Kidney (tissue), 14 donors: ENCODE results near the gene FRZB. TPM values are rescaled to one million over a fixed set of nuclear protein-coding genes. Genes with fewer than 3 reads are reported as not detected.
A peak's percentile ranks its signal among the peaks of the same experiment; 100 is the strongest.

Experiments used
- DNase-seq, 5 donors: peaks; one replicate each; pipeline ENCODE4 v3.0.0-alpha.2; 2013 to 2020
- FAIRE-seq: peaks from 2 replicates; lab custom pipeline; 2012; peaks lifted over from hg19 to GRCh38; lab: Jason Lieb, UNC
- H3K27ac ChIP-seq, 2 donors: one replicate each; pipeline ENCODE4 v1.7.0; 2013; ENCODE audit warnings: low read depth in 2 of 2, low read length in 2 of 2, inconsistent platforms in 1 of 2
- H3K27me3 ChIP-seq: one replicate; pipeline ENCODE4 v1.7.1; 2013; ENCODE audit warnings: low read length, inconsistent platforms; ENCODE audit not compliant: control insufficient read depth, insufficient read depth
- H3K36me3 ChIP-seq, 3 donors: one replicate each; pipeline versions ENCODE4 v1.7.0 to v1.7.1; 2013; ENCODE audit warnings: low read length in 3 of 3, control low read depth in 1 of 3, inconsistent platforms in 1 of 3; ENCODE audit not compliant: insufficient read depth in 3 of 3, control insufficient read depth in 2 of 3
- H3K4me1 ChIP-seq, 3 donors: one replicate each; pipeline versions ENCODE4 v1.7.0 to v1.7.1; 2013; ENCODE audit warnings: low read length in 3 of 3, inconsistent platforms in 1 of 3, low read depth in 1 of 3; ENCODE audit not compliant: control insufficient read depth in 2 of 3, insufficient read depth in 2 of 3
- H3K4me3 ChIP-seq, 3 donors: one replicate each; pipeline versions ENCODE4 v1.7.0 to v1.8.1; 2013; ENCODE audit warnings: low read length in 3 of 3, control low read depth in 1 of 3, inconsistent platforms in 1 of 3
- H3K9ac ChIP-seq, 3 donors: one replicate each; pipeline versions ENCODE4 v1.7.0 to v1.7.1; 2013; ENCODE audit warnings: low read length in 3 of 3, control low read depth in 1 of 3, inconsistent platforms in 1 of 3
- H3K9me3 ChIP-seq, 3 donors: one replicate each; pipeline versions ENCODE4 v1.7.0 to v1.7.1; 2013; ENCODE audit warnings: low read length in 3 of 3, control low read depth in 1 of 3, inconsistent platforms in 1 of 3; ENCODE audit not compliant: control insufficient read depth in 2 of 3, insufficient read depth in 1 of 3
- CTCF ChIP-seq: IDR thresholded peaks from 3 replicates; pipeline ENCODE4 v1.5.1; 2012; ENCODE audit warnings: mild to moderate bottlenecking, moderate library complexity, borderline replicate concordance; ENCODE audit not compliant: insufficient read depth; ENCODE audit errors: extremely low read depth
- intact Hi-C: fragments of 100-400 bp; cut with DNase I; formaldehyde crosslinking; loops from one replicate; pipeline ENCODE4 v1.11.1; 2022
- polyA plus RNA-seq: library from polyadenylated mRNA; stranded (reverse); fragments of 350-450 nt; fragmentation: Illumina TruSeq; extraction: RNeasy Lipid Tissue Mini Kit (QIAGEN cat#74804); gene quantifications from one replicate; pipeline ENCODE4 v1.2.3, GENCODE V29; 2014; ENCODE audit warnings: low read depth, low replicate concordance; ENCODE audit not compliant: insufficient read depth
- total RNA-seq: library from RNA; stranded (reverse); fragmentation: NEBNext Ultra II Directional; extraction: Animal tissue kit (Norgen Biotek cat#: 25700); gene quantifications from one replicate; pipeline ENCODE4 v1.2.1, GENCODE V29; 2021
- donor health status: control.
- donor health status: control.
- donor health status: control.
- donor health status: control.
- donor health status: control.
- donor health status: DM: yes; HTN: yes; CAD: no.
- donor health status: Normal renal cell carcinoma (clear cell type).

FRZB gene
- total and polyA plus RNA-seq, 2 donors from 2014 or later, result 12.9 to 21.3 TPM

DNA sequence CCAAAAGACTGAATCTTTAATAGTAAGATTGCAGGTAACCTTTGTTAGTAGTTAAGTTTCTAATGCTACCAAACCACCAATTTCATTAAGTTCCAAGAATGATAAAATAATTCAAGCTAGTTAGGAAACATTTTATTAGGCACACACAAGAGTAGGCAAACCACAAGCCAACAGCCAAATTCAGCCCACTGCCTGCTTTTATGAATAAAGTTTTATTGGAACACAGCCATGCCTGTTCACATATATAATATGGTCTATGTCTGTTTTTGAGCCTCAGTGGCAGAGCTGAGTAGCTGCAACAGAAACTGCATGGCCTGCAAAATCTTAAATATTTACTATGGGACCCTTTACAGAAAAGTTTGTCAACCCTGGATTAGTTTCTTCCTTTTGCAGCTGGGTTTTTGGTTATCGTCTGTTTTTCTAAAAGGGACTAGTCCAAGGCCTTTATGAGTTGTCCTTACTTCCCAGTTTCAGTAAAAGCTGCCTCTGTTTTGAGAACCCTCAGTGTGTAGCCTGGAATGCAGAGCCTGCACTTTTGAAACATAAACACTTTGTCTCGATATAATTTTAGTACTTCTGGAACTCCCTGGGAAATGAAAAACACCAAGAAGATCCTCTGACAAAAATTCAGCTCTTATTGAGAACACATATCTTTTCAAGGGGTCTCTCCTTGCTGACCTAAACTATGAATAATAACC, 39.1 kb downstream of the FRZB start:
- Histone ChIP-seq H3K4me1 (no peaks in the 10 kb centered on the region), H3K4me3 (no peak overlapping the region), H3K27me3 (no peaks in the 10 kb centered on the region), H3K36me3 (no peaks in the 10 kb centered on the region), H3K9me3 (no peaks in the 10 kb centered on the region), H3K27ac (no peak overlapping the region), H3K9ac (no peak overlapping the region)
- intact Hi-C loops, result no loop called here
- TF ChIP-seq CTCF, result no peak
- FAIRE-seq (no peak), DNase-seq (no peak)

- Histone ChIP-seq H3K4me3 (no peak overlapping the region), H3K4me1 (no peaks in the 10 kb centered on the region), H3K36me3 (no peaks in the 10 kb centered on the region), H3K9ac (no peak overlapping the region), H3K27ac (no peak overlapping the region), H3K9me3 (no peaks in the 10 kb centered on the region), H3K27me3 (no peaks in the 10 kb centered on the region)
- intact Hi-C loops, result no loop called here
- no peak for TF ChIP-seq CTCF
- DNase-seq (no peak), FAIRE-seq (no peak)
These were observed 39.9 kb downstream of the FRZB start for GRCh38 chr2:182826496-182826895.

DNA sequence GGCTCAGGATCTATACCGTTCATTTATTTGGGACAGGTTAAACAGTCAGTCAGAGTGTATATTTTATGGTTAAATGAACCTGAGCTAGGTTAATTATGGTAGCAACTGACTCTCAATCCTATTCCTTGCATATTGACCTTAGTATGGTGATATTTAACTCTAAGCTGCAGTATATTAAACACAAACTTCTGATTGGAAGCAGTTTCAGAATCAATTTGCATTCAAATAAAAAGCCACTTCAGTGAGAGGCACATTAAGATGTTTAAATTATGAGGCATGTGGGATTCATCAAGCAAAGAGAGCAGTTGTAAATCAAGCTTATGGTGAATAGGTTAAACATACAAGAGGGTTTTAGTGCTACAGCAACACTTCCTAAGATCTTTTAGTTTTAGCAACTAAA, 40.4 kb downstream of the FRZB start:
- FAIRE-seq (no peak), DNase-seq (peak in 2 of 5 donors; percentile 38 to 56)
- Histone ChIP-seq H3K9ac (no peak overlapping the region), H3K27me3 (no peaks in the 10 kb centered on the region), H3K4me3 (no peak overlapping the region), H3K36me3 (no peaks in the 10 kb centered on the region), H3K9me3 (no peaks in the 10 kb centered on the region), H3K27ac (no peak overlapping the region), H3K4me1 (no peaks in the 10 kb centered on the region)
- TF ChIP-seq CTCF, result no peak
- intact Hi-C loops, result no loop called here

DNA sequence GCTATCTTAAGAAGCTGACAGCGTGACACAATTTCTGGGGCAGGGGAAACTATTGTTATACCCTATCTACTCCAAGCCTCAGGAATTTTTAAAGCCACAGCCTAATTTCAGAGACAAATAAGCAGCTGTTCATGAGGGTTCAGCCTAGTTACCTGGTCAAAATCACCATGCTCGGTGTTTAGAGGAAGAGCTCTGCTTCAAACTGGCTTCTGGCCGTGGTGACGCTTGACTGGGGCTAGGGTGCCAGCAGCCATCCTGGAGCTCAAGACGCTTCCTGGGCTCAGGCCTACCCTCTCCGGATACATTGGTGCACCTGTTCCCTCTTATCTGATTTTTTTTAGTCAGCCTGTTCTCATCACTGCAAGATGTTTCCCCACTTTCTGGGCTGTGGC, 41.7 kb downstream of the FRZB start:
- Histone ChIP-seq H3K4me1 (no peaks in the 10 kb centered on the region), H3K27ac (no peak overlapping the region), H3K27me3 (no peaks in the 10 kb centered on the region), H3K9ac (no peak overlapping the region), H3K4me3 (no peak overlapping the region), H3K36me3 (no peaks in the 10 kb centered on the region), H3K9me3 (no peaks in the 10 kb centered on the region)
- TF ChIP-seq CTCF, result no peak
- intact Hi-C loops, result no loop called here
- DNase-seq, result no peak
- FAIRE-seq, result no peak
